T-cell (primary cell): ENCODE data around the gene DNAAF2. TPM values are rescaled to one million over a fixed set of nuclear protein-coding genes. Genes with fewer than 3 reads are reported as not detected.
"Not testable (repeated sequence)": the region's sequence is repeated elsewhere in the genome, so short reads cannot be mapped to it uniquely, and the experiment has no call there.

Experiments
- ATAC-seq, 4 experiments: fragments of 200-7000 bp in 3 of 4; fragments of 150-1000 bp in 1 of 4; cut with Tn5 transposase; replicated peaks in 1 of 4; 1 replicate in 3 of 4; 2 replicates in 1 of 4; pipeline ENCODE4 v1.10.0; 2021; ENCODE audit warnings: moderate library complexity in 3 of 4, mild to moderate bottlenecking in 2 of 4, moderate number of reproducible peaks in 1 of 4
- CTCF ChIA-PET, 2 donors: fragments of 300-600 bp; sonication (Branson Sonifier 250); formaldehyde crosslinking; loops; one replicate each; lab custom pipeline; 2022; ENCODE audit warnings: antibody characterized with exemption in 2 of 2; lab: Charles Lee
- POLR2A ChIA-PET, 2 donors: fragments of 300-600 bp; sonication (Branson Sonifier 250); formaldehyde crosslinking; loops; one replicate each; lab custom pipeline; 2022; ENCODE audit warnings: antibody characterized with exemption in 2 of 2; lab: Charles Lee
- DNase-seq, 35 experiments: peaks; one replicate each; pipeline versions ENCODE4 v3.0.0 to v3.0.0-alpha.2; 2013 to 2023
- H3K27ac ChIP-seq: one replicate; pipeline ENCODE4 v1.5.1; 2013; ENCODE audit warnings: low read length
- H3K27me3 ChIP-seq, 2 experiments: replicated peaks in 1 of 2; 1 replicate in 1 of 2; 2 replicates in 1 of 2; pipeline versions ENCODE4 v1.6.1 to v1.7.0; 2013; ENCODE audit warnings: low read length in 1 of 2, mixed read lengths in 1 of 2; ENCODE audit not compliant: control insufficient read depth in 2 of 2, insufficient read depth in 2 of 2; ENCODE audit errors: extremely low read depth in 1 of 2
- H3K36me3 ChIP-seq, 2 donors: 1 replicate in 1 of 2; 2 replicates in 1 of 2; pipeline versions ENCODE4 v1.6.1 to v1.7.0; 2013; ENCODE audit warnings: low read length in 1 of 2; ENCODE audit not compliant: control insufficient read depth in 2 of 2, insufficient read depth in 1 of 2; ENCODE audit errors: extremely low read depth in 1 of 2
- H3K4me1 ChIP-seq, 2 experiments: 1 replicate in 1 of 2; 2 replicates in 1 of 2; pipeline versions ENCODE4 v1.6.1 to v1.7.0; 2013; ENCODE audit warnings: low read length in 2 of 2, mixed read lengths in 1 of 2; ENCODE audit not compliant: insufficient read depth in 2 of 2, control insufficient read depth in 1 of 2; ENCODE audit errors: extremely low read depth in 1 of 2
- H3K4me3 ChIP-seq, 2 donors: 1 replicate in 1 of 2; 2 replicates in 1 of 2; pipeline versions ENCODE4 v1.5.1 to v1.7.0; 2013; ENCODE audit warnings: mild to moderate bottlenecking in 2 of 2, low read length in 1 of 2, moderate library complexity in 1 of 2; ENCODE audit not compliant: control insufficient read depth in 1 of 2; ENCODE audit errors: extremely low read depth in 1 of 2
- H3K9me3 ChIP-seq: 2 replicates; pipeline ENCODE4 v1.7.0; 2013
- H3K27ac Mint-ChIP-seq, 2 donors: one replicate each; pipeline ENCODE4 v1.8.0; 2020 to 2021; ENCODE audit warnings: mild to moderate bottlenecking in 2 of 2, mixed read lengths in 2 of 2
- H3K27me3 Mint-ChIP-seq, 2 donors: one replicate each; pipeline ENCODE4 v1.8.0; 2021 to 2022; ENCODE audit warnings: mixed read lengths in 2 of 2
- H3K36me3 Mint-ChIP-seq: one replicate; pipeline ENCODE4 v1.8.0; 2021; ENCODE audit warnings: mixed read lengths
- H3K4me1 Mint-ChIP-seq, 3 donors: one replicate each; pipeline ENCODE4 v1.8.0; 2020 to 2022; ENCODE audit warnings: mixed read lengths in 3 of 3, mild to moderate bottlenecking in 1 of 3
- H3K4me3 Mint-ChIP-seq, 3 donors: one replicate each; pipeline ENCODE4 v1.8.0; 2020 to 2022; ENCODE audit warnings: mild to moderate bottlenecking in 3 of 3, mixed read lengths in 3 of 3, moderate library complexity in 3 of 3
- H3K9me3 Mint-ChIP-seq, 3 donors: one replicate each; pipeline ENCODE4 v1.8.0; 2020 to 2022; ENCODE audit warnings: mixed read lengths in 3 of 3
- WGBS: methylation state at CpG from one replicate; pipeline ENCODE4 v1.1.5; 2013; ENCODE audit warnings: missing lambda C conversion rate; ENCODE audit not compliant: insufficient coverage; 5-methylcytosine and 5-hydroxymethylcytosine counted together
- total RNA-seq, 35 experiments: library from RNA in 6 of 35; stranded (reverse) in 6 of 35; fragments of 120-200 nt in 1 of 35; gene quantifications; one replicate each; pipeline versions ENCODE4 v1.2.1 to v1.2.4 and lab custom pipeline; 2013 to 2026

The DNAAF2 gene
- total RNA-seq, 5 donors from 2014 or later (not counting 1 experiment from before 2014, with no cell fraction given) = 8.2 to 26.7 (median 10.0) TPM

- Mint-ChIP-seq H3K36me3 (peaks cover 5% of the 10 kb centered on the region), H3K27me3 (peaks cover 2 to 3% of the 10 kb centered on the region in 2 donors), H3K4me3 (no peak overlapping the region), H3K4me1 (peaks cover 17 to 25% (median 19%) of the 10 kb centered on the region in 3 donors), H3K9me3 (no peaks in the 10 kb centered on the region), H3K27ac (no peak overlapping the region)
- H3K27me3 ChIP-seq = no peaks in the 10 kb centered on the region
- no peak for ATAC-seq
- peaks cover 0 to 2% of the 10 kb centered on the region in 2 donors for H3K36me3 ChIP-seq
- no peak for DNase-seq
- ChIA-PET POLR2A (no interaction called here), CTCF (no interaction called here)
- no peak overlapping the region for H3K27ac ChIP-seq
- H3K9me3 ChIP-seq = no peaks in the 10 kb centered on the region
- no CpG with 5 or more reads among the region's 3 CpGs for WGBS
- H3K4me1 ChIP-seq = peaks cover 2 to 10% of the 10 kb centered on the region in 2 experiments
- H3K4me3 ChIP-seq = no peak overlapping the region
These were observed 45.7 kb downstream of the DNAAF2 start for GRCh38 chr14:49589387-49589786.

GRCh38 chr14:49586673-49587460 lies 48.2 kb downstream of the DNAAF2 start:
- Mint-ChIP-seq H3K36me3 (peaks cover 28% of the 10 kb centered on the region), H3K9me3 (no peaks in the 10 kb centered on the region), H3K4me3 (peak overlapping the region; percentile 89 to 98 (median 98)), H3K4me1 (peaks cover 42 to 46% (median 44%) of the 10 kb centered on the region in 3 donors), H3K27me3 (peaks cover 2 to 3% of the 10 kb centered on the region in 2 donors), H3K27ac (peak overlapping the region; percentile 97 to 99)
- DNase-seq (peak in 29 of 35 experiments; percentile 7 to 86 (median 31)), ATAC-seq (peak; percentile 36 to 48 (median 44))
- POLR2A ChIA-PET = interaction anchor here (0.6 to 3.5 kb wide), 18 partner anchors 9 to 1190 kb away, joined by 3 to 42 read pairs (median 3); partner anchors contain the start of genes MGAT2 (in 2 of the 2), RPL36AL (in 2 of the 2), KLHDC1 (in 1 of the 2) and LRR1 (in 1 of the 2)
- peaks cover 0 to 27% of the 10 kb centered on the region in 2 donors for H3K36me3 ChIP-seq
- H3K4me1 ChIP-seq = peaks cover 6 to 26% of the 10 kb centered on the region in 2 experiments
- peak overlapping the region; percentile 93 for H3K27ac ChIP-seq
- no peaks in the 10 kb centered on the region for H3K9me3 ChIP-seq
- H3K4me3 ChIP-seq = peak overlapping the region; percentile 70 to 77
- CTCF ChIA-PET = interaction anchor here (0.5 to 4.0 kb wide), 18 partner anchors 8 to 964 kb away, joined by 3 to 54 read pairs (median 11); partner anchors contain the start of genes DNAAF2 (in 1 of the 2), KLHDC2 (in 1 of the 2), LRR1 (in 1 of the 2) and MGAT2 (in 1 of the 2)
- WGBS = no CpG with 5 or more reads among the region's 21 CpGs
- H3K27me3 ChIP-seq = no peaks in the 10 kb centered on the region

- no peaks in the 10 kb centered on the region for H3K9me3 ChIP-seq
- DNase-seq = peak; percentile 94 to 100 (median 97)
- peak within 1 kb of the TSS; percentile 77 to 99 for H3K4me3 ChIP-seq
- peaks cover 0 to 31% of the 10 kb centered on the region in 2 donors for H3K36me3 ChIP-seq
- peaks cover 6 to 31% of the 10 kb centered on the region in 2 experiments for H3K4me1 ChIP-seq
- peaks cover 31% of the 10 kb centered on the region for H3K36me3 Mint-ChIP-seq
- H3K27ac Mint-ChIP-seq = peak within 1 kb of the TSS; percentile 97 to 99
- H3K27me3 ChIP-seq = no peaks in the 10 kb centered on the region
- peaks cover 2 to 3% of the 10 kb centered on the region in 2 donors for H3K27me3 Mint-ChIP-seq
- peaks cover 50 to 54% (median 52%) of the 10 kb centered on the region in 3 donors for H3K4me1 Mint-ChIP-seq
- peak; percentile 85 to 89 (median 88) for ATAC-seq
- CTCF ChIA-PET = interaction anchor here (0.5 to 4.0 kb wide), 16 partner anchors 9 to 1275 kb away, joined by 3 to 54 read pairs (median 12); partner anchors contain the start of genes DNAAF2 (in 1 of the 2), KLHDC2 (in 1 of the 2), LRR1 (in 1 of the 2) and MGAT2 (in 1 of the 2)
- peak within 1 kb of the TSS; percentile 89 to 98 (median 98) for H3K4me3 Mint-ChIP-seq
- WGBS = under 1% methylated on average over 41 of the region's 55 CpGs
- POLR2A ChIA-PET = interaction anchor here (0.6 to 3.5 kb wide), 19 partner anchors 10 to 596 kb away, joined by 3 to 42 read pairs (median 5); partner anchors contain the start of genes MGAT2 (in 2 of the 2), RPL36AL (in 2 of the 2) and LRR1 (in 1 of the 2)
- H3K9me3 Mint-ChIP-seq = no peaks in the 10 kb centered on the region
- H3K27ac ChIP-seq = peak within 1 kb of the TSS; percentile 93
These were observed 49.0 kb downstream of the DNAAF2 start, which contains the start of gene RPS29 for GRCh38 chr14:49585803-49586672. RPS29 (minus strand) TSS chr14:49586380; CDS start chr14:49586346, 34 bp downstream.

- H3K9me3 ChIP-seq, H3K9me3 Mint-ChIP-seq, H3K27me3 Mint-ChIP-seq, ATAC-seq, H3K27me3 ChIP-seq: not testable (repeated sequence)
- POLR2A ChIA-PET = interaction anchor here (0.5 to 3.5 kb wide), 14 partner anchors 11 to 597 kb away, joined by 3 to 42 read pairs (median 4); partner anchors contain the start of genes MGAT2 (in 2 of the 2), RPL36AL (in 2 of the 2), KLHDC2 (in 1 of the 2) and LRR1 (in 1 of the 2)
- Histone ChIP-seq H3K4me1 (peaks cover 6 to 31% of the 10 kb centered on the region in 2 experiments), H3K36me3 (peaks cover 0 to 31% of the 10 kb centered on the region in 2 donors), H3K4me3 (peak overlapping the region; percentile 77 to 99), H3K27ac (peak overlapping the region; percentile 93)
- DNase-seq = peak in 1 of 35 experiments; percentile 24
- peak overlapping the region; percentile 89 to 98 (median 98) for H3K4me3 Mint-ChIP-seq
- peaks cover 54 to 60% (median 55%) of the 10 kb centered on the region in 3 donors for H3K4me1 Mint-ChIP-seq
- WGBS = 6% methylated on average over 18 of the region's 32 CpGs
- CTCF ChIA-PET = interaction anchor here (0.5 to 4.0 kb wide), 10 partner anchors 12 to 1276 kb away, joined by 3 to 54 read pairs (median 5); partner anchors contain the start of genes KLHDC2 (in 1 of the 2), LRR1 (in 1 of the 2), MGAT2 (in 1 of the 2) and RPL36AL (in 1 of the 2)
- H3K27ac Mint-ChIP-seq = peak overlapping the region; percentile 97 to 99
- H3K36me3 Mint-ChIP-seq = peaks cover 32% of the 10 kb centered on the region
These were observed 49.9 kb downstream of the DNAAF2 start for GRCh38 chr14:49584981-49585640.

- H3K4me1 Mint-ChIP-seq = peaks cover 61 to 65% (median 62%) of the 10 kb centered on the region in 3 donors
- Histone ChIP-seq H3K27ac (peak overlapping the region; percentile 93), H3K27me3 (no peaks in the 10 kb centered on the region), H3K36me3 (peaks cover 0 to 31% of the 10 kb centered on the region in 2 donors), H3K4me3 (peak overlapping the region in 1 of 2 donors; percentile 77), H3K9me3 (no peaks in the 10 kb centered on the region), H3K4me1 (peaks cover 6 to 31% of the 10 kb centered on the region in 2 experiments)
- ATAC-seq (no peak), DNase-seq (no peak)
- peaks cover 2 to 3% of the 10 kb centered on the region in 2 donors for H3K27me3 Mint-ChIP-seq
- CTCF ChIA-PET = interaction anchor here (0.6 to 1.6 kb wide), 4 partner anchors 11 to 398 kb away, joined by 3 to 6 read pairs (median 4); no protein-coding TSS in a partner anchor
- 49% methylated on average over 11 of the region's 11 CpGs for WGBS
- peak overlapping the region; percentile 97 to 99 for H3K27ac Mint-ChIP-seq
- H3K36me3 Mint-ChIP-seq = peaks cover 32% of the 10 kb centered on the region
- POLR2A ChIA-PET = no interaction called here
- no peaks in the 10 kb centered on the region for H3K9me3 Mint-ChIP-seq
- H3K4me3 Mint-ChIP-seq = peak overlapping the region; percentile 89 to 98 (median 98)
These were observed 51.0 kb downstream of the DNAAF2 start for GRCh38 chr14:49584058-49584457.
